Trophoblast cell (in vitro differentiated cells and primary cell): ENCODE measurements around the gene XPR1.
"Not testable (repeated sequence)": the region's sequence is repeated elsewhere in the genome, so short reads cannot be mapped to it uniquely, and the experiment has no call there.

Experiments
- DNase-seq, 2 donors: peaks; one replicate each; pipeline ENCODE4 v3.0.0-alpha.2; 2016
- H2AFZ ChIP-seq: 2 replicates; pipeline ENCODE4 v1.6.1; 2013; ENCODE audit warnings: low read length, moderate library complexity, mild to moderate bottlenecking; ENCODE audit not compliant: insufficient read depth, poor library complexity
- H2AK5ac ChIP-seq: 2 replicates; pipeline ENCODE4 v1.6.1; 2013; ENCODE audit warnings: mild to moderate bottlenecking, low read length
- H2BK120ac ChIP-seq: 2 replicates; pipeline ENCODE4 v1.6.1; 2013; ENCODE audit warnings: low read length, mild to moderate bottlenecking, moderate library complexity; ENCODE audit not compliant: insufficient read depth, poor library complexity
- H2BK12ac ChIP-seq: 2 replicates; pipeline ENCODE4 v1.6.1; 2013; ENCODE audit warnings: mild to moderate bottlenecking, low read length, moderate library complexity
- H2BK5ac ChIP-seq: 2 replicates; pipeline ENCODE4 v1.6.1; 2013; ENCODE audit warnings: low read length, low read depth, moderate library complexity, mild to moderate bottlenecking; ENCODE audit not compliant: poor library complexity
- H3K14ac ChIP-seq: 2 replicates; pipeline ENCODE4 v1.6.1; 2013; ENCODE audit warnings: mild to moderate bottlenecking, low read length
- H3K18ac ChIP-seq: 2 replicates; pipeline ENCODE4 v1.6.1; 2013; ENCODE audit warnings: mild to moderate bottlenecking, low read length
- H3K23ac ChIP-seq: 2 replicates; pipeline ENCODE4 v1.6.1; 2013; ENCODE audit warnings: low read length
- H3K27ac ChIP-seq: 2 replicates; pipeline ENCODE4 v1.5.1; 2013; ENCODE audit warnings: low read depth, mild to moderate bottlenecking, inconsistent platforms, low read length, moderate library complexity
- H3K27me3 ChIP-seq: 2 replicates; pipeline ENCODE4 v1.6.1; 2013; ENCODE audit warnings: inconsistent platforms, mild to moderate bottlenecking, low read length, moderate library complexity; ENCODE audit not compliant: insufficient read depth
- H3K36me3 ChIP-seq, 2 experiments: 1 replicate in 1 of 2; 2 replicates in 1 of 2; pipeline ENCODE4 v1.6.1; 2013; ENCODE audit warnings: low read length in 2 of 2, mild to moderate bottlenecking in 2 of 2, moderate library complexity in 1 of 2; ENCODE audit not compliant: insufficient read depth in 2 of 2, control insufficient read depth in 1 of 2
- H3K4ac ChIP-seq: 2 replicates; pipeline ENCODE4 v1.6.1; 2013; ENCODE audit warnings: low read depth, mild to moderate bottlenecking, low read length, moderate library complexity
- H3K4me1 ChIP-seq, 2 experiments: 1 replicate in 1 of 2; 2 replicates in 1 of 2; pipeline ENCODE4 v1.6.1; 2013; ENCODE audit warnings: low read length in 2 of 2, mild to moderate bottlenecking in 2 of 2, moderate library complexity in 1 of 2; ENCODE audit not compliant: insufficient read depth in 2 of 2, control insufficient read depth in 1 of 2
- H3K4me2 ChIP-seq: 2 replicates; pipeline ENCODE4 v1.6.1; 2013; ENCODE audit warnings: inconsistent platforms, mild to moderate bottlenecking, low read length, moderate library complexity
- H3K4me3 ChIP-seq: 2 replicates; pipeline ENCODE4 v1.5.1; 2013; ENCODE audit warnings: mild to moderate bottlenecking, low read depth, low read length, inconsistent platforms
- H3K79me1 ChIP-seq: one replicate; pipeline ENCODE4 v1.6.1; 2013; ENCODE audit warnings: low read length
- H3K79me2 ChIP-seq: 2 replicates; pipeline ENCODE4 v1.6.1; 2013; ENCODE audit warnings: low read length, mild to moderate bottlenecking; ENCODE audit not compliant: control insufficient read depth, insufficient read depth, poor library complexity
- H3K9ac ChIP-seq: 2 replicates; pipeline ENCODE4 v1.6.1; 2013; ENCODE audit warnings: mild to moderate bottlenecking, low read length
- H3K9me3 ChIP-seq: 2 replicates; pipeline ENCODE4 v1.6.1; 2013; ENCODE audit warnings: low read depth, mild to moderate bottlenecking, control low read depth, inconsistent platforms, low read length; ENCODE audit not compliant: insufficient read depth
- H4K12ac ChIP-seq: 2 replicates; pipeline ENCODE4 v1.6.1; 2013; ENCODE audit warnings: low read depth, mild to moderate bottlenecking, low read length, moderate library complexity
- H4K8ac ChIP-seq: 2 replicates; pipeline ENCODE4 v1.6.1; 2013; ENCODE audit warnings: low read depth, mild to moderate bottlenecking, low read length, moderate library complexity
- H4K91ac ChIP-seq: one replicate; pipeline ENCODE4 v1.6.1; 2013; ENCODE audit warnings: low read depth, mild to moderate bottlenecking, low read length, moderate library complexity
- WGBS: extraction: QIAGEN DNeasy Blood & Tissue Kit; methylation state at CpG from one replicate; pipeline ENCODE4 v1.1.7; 2013; ENCODE audit warnings: missing lambda C conversion rate; ENCODE audit not compliant: insufficient read length, insufficient coverage; ENCODE audit errors: extremely low coverage; 5-methylcytosine and 5-hydroxymethylcytosine counted together

Gene XPR1

DNA sequence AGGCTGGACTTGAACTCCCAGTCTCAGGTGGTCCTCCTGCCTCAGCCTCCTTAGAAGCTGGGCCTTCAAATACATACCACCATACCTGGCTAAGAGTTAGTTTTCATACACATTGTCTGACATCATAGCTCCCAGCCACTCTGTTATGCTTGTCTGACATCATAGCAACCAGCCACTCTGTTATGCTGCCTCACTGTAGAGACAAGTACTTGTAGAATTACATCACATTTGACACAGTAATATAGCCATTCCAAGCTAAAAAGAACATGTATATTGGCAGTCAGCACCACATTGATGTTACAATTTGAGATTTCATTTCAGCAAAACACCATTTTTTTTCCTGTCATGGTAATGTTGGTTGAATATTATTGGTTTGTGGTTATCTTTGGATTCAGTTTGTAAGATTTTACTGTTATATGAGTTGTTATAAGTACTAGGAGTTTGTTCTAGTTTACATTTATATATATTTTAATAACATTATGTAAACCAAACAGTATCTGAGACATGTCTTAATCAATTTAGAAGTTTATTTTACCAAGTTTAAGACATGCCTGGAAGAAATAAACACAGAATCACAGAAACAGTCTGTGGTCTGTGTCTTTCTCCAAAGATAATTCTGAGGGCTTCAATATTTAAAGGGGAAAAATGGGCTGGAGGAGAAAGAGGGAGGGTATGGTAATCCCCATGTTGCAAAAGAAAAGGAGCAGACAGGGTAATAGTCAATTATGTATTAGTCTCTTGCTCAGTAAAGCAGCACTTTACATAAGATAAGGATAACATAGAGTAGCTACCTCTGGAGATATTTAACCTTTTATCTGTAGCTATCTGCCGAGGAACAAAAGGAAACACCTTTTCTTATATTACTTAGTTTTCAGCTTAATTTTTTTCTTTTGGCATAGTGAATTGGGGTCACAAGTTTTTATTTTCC lies 43.0 kb downstream of the XPR1 start:
- Histone ChIP-seq H3K4me1 (no peaks in the 10 kb centered on the region), H3K36me3 (no peaks in the 10 kb centered on the region), H3K27me3 (no peaks in the 10 kb centered on the region), H3K9me3 (no peaks in the 10 kb centered on the region), H3K27ac (no peak overlapping the region), H3K9ac (no peak overlapping the region), H3K4ac (no peak overlapping the region), H3K18ac (no peak overlapping the region), H3K4me2 (no peak overlapping the region), H4K12ac (no peak overlapping the region), H3K79me2 (no peaks in the 10 kb centered on the region), H3K23ac (no peak overlapping the region), H2BK12ac (no peak overlapping the region), H2AFZ (no peak overlapping the region), H3K14ac (no peak overlapping the region), H4K91ac (no peak overlapping the region), H2AK5ac (no peak overlapping the region), H2BK120ac (no peak overlapping the region), H3K4me3 (no peak overlapping the region), H2BK5ac (no peak overlapping the region), H3K79me1 (no peaks in the 10 kb centered on the region), H4K8ac (no peak overlapping the region)
- DNase-seq, result peak in 1 of 2 donors; percentile 21
- WGBS, result no CpG with 5 or more reads among the region's 1 CpG

DNA sequence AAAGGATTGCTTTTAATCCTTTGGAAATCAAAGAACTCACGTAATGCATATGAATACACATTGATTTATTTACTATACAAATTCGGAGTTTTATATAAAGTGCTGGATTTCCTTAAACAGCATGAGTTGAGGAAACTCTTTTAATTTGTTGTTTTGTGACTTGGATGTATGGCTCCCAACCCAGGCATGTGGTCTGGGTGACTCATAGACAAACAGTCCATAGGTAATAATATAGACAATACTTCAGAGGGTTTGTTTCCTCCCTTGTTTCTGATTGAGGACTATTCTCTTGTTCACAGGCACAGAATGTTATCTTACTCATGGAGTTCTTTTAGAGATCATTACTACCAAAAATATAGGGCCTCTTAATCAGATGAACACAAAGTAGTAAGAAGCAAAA lies 43.8 kb downstream of the XPR1 start:
- Histone ChIP-seq H2AFZ (no peak overlapping the region), H3K23ac (no peak overlapping the region)
- WGBS, result no CpG with 5 or more reads among the region's 2 CpGs

DNA sequence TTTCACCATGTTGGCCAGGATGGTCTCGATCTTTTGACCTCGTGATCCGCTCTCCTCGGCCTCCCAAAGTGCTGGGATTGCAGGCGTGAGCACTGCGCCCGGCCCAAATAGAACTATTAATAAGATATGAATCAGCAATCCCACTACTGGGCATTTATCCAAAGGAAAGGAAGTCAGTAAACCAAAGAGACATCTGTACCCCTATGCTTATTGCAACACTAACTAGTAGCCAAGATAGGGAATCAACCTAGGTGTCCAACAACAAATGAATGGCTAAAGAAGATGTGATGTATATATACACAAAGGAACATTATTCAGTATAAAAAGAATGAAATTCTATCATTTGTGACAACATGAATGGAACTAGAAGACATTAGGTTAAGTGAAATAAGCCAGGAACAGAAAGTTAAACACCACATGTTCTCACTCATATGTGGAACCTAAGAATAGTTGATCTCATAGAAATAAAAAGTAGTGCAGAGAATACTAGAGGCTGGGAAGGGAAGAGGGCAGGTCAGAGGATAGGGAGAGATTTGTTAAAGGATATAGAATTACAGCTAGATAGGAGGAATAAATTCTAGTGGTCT lies 48.8 kb downstream of the XPR1 start:
- H3K9ac ChIP-seq, result no peak overlapping the region
- H3K79me2 ChIP-seq, result no peaks in the 10 kb centered on the region

More for the DNA sequence above, 43.8 kb downstream of the XPR1 start:
- H2AK5ac ChIP-seq, result no peak overlapping the region
- H3K4me1 ChIP-seq, result no peaks in the 10 kb centered on the region
- H3K27ac ChIP-seq, result no peak overlapping the region
- H2BK5ac ChIP-seq, result no peak overlapping the region
- H3K79me1 ChIP-seq, result no peaks in the 10 kb centered on the region
- H4K91ac ChIP-seq, result no peak overlapping the region
- H2BK120ac ChIP-seq, result no peak overlapping the region
- H3K4me2 ChIP-seq, result no peak overlapping the region
- H3K79me2 ChIP-seq, result no peaks in the 10 kb centered on the region
- no peak for DNase-seq
- H3K36me3 ChIP-seq, result no peaks in the 10 kb centered on the region
- no peaks in the 10 kb centered on the region for H3K9me3 ChIP-seq
- H3K4ac ChIP-seq, result no peak overlapping the region
- H2BK12ac ChIP-seq, result no peak overlapping the region
- H3K27me3 ChIP-seq, result no peaks in the 10 kb centered on the region
- H3K18ac ChIP-seq, result no peak overlapping the region
- H4K12ac ChIP-seq, result no peak overlapping the region
- H3K4me3 ChIP-seq, result no peak overlapping the region
- no peak overlapping the region for H4K8ac ChIP-seq
- H3K9ac ChIP-seq, result no peak overlapping the region
- H3K14ac ChIP-seq, result no peak overlapping the region

DNA sequence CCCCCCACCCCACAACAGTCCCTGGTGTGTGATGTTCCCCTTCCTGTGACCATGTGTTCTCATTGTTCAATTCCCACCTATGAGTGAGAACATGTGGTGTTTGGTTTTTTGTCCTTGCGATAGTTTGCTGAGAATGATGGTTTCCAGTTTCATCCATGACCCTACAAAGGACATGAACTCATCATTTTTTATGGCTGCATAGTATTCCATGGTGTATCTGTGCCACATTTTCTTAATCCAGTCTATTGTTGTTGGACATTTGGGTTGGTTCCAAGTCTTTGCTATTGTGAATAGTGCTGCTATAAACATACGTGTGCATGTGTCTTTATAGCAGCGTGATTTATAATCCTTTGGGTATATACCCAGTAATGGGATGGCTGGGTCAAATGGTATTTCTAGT lies 51.3 kb downstream of the XPR1 start:
- not testable (repeated sequence) for H2BK120ac ChIP-seq, H2BK5ac ChIP-seq, H3K18ac ChIP-seq, H4K12ac ChIP-seq, H4K8ac ChIP-seq, H3K4me2 ChIP-seq, H3K4me1 ChIP-seq, H3K14ac ChIP-seq, H2AK5ac ChIP-seq, DNase-seq, H2BK12ac ChIP-seq, H3K23ac ChIP-seq, H3K9ac ChIP-seq, H3K27me3 ChIP-seq, H3K4me3 ChIP-seq, H3K79me1 ChIP-seq, H3K9me3 ChIP-seq, H3K79me2 ChIP-seq, H3K36me3 ChIP-seq, H3K4ac ChIP-seq, H2AFZ ChIP-seq, H3K27ac ChIP-seq, H4K91ac ChIP-seq
- no CpG with 5 or more reads among the region's 3 CpGs for WGBS

More for the DNA sequence above, 48.8 kb downstream of the XPR1 start:
- no peaks in the 10 kb centered on the region for H3K9me3 ChIP-seq
- H3K4me1 ChIP-seq, result no peaks in the 10 kb centered on the region
- no peak overlapping the region for H3K4ac ChIP-seq
- H3K18ac ChIP-seq, result no peak overlapping the region
- no peak overlapping the region for H2BK120ac ChIP-seq
- DNase-seq, result peak in 1 of 2 donors; percentile 17
- no peaks in the 10 kb centered on the region for H3K36me3 ChIP-seq
- no peak overlapping the region for H3K14ac ChIP-seq
- H3K23ac ChIP-seq, result no peak overlapping the region
- H2AK5ac ChIP-seq, result no peak overlapping the region
- H3K79me1 ChIP-seq, result no peaks in the 10 kb centered on the region
- H2AFZ ChIP-seq, result no peak overlapping the region
- no peak overlapping the region for H4K8ac ChIP-seq
- no peak overlapping the region for H3K4me2 ChIP-seq
- no peak overlapping the region for H3K27ac ChIP-seq
- H3K4me3 ChIP-seq, result no peak overlapping the region
- no CpG with 5 or more reads among the region's 7 CpGs for WGBS
- no peaks in the 10 kb centered on the region for H3K27me3 ChIP-seq
- no peak overlapping the region for H2BK12ac ChIP-seq
- H2BK5ac ChIP-seq, result no peak overlapping the region
- no peak overlapping the region for H4K12ac ChIP-seq
- no peak overlapping the region for H4K91ac ChIP-seq
